ENCODE measurements around the gene KATNAL1. TPM values are rescaled to one million over a fixed set of nuclear protein-coding genes. Genes with fewer than 3 reads are reported as not detected.

Gene KATNAL1
- polyA plus RNA-seq, 3 donors = 0.49 to 1.2 (median 1.0) TPM

- H2AFZ ChIP-seq (ENCODE audit: insufficient read depth, low read depth, low read length, poor library complexity, severe bottlenecking) = no peak overlapping the region
- H3K4me2 ChIP-seq (replicated peaks; ENCODE audit: extremely low read depth, low read length, poor library complexity, severe bottlenecking) = no peak overlapping the region
- Mint-ChIP-seq H3K4me1 (peaks cover 7% of the 10 kb centered on the region), H3K4me3 (no peak overlapping the region), H3K27ac (no peak overlapping the region), H3K36me3 (no peaks in the 10 kb centered on the region), H3K9me3 (peaks cover 0 to 3% (median 1%) of the 10 kb centered on the region in 7 donors), H3K27me3 (ENCODE audit: low read depth in 3 of 3) (peaks cover 2 to 11% (median 6%) of the 10 kb centered on the region in 3 donors)
- H3K9ac ChIP-seq (ENCODE audit: insufficient read depth, low read length, poor library complexity, severe bottlenecking) = no peak overlapping the region
- 88% methylated on average over 5 of the region's 11 CpGs for WGBS (ENCODE audit: insufficient coverage)
- DNase-seq = no peak
- H3K4me3 ChIP-seq (replicated peaks in 1 of 3; ENCODE audit: low read depth in 2 of 3, low read length in 3 of 3) = no peak overlapping the region
- no peaks in the 10 kb centered on the region for H3K9me3 ChIP-seq (replicated peaks in 1 of 2; ENCODE audit: control insufficient read depth in 1 of 2, insufficient read depth in 1 of 2, low read length in 2 of 2)
- no peaks in the 10 kb centered on the region for H3K36me3 ChIP-seq (replicated peaks in 1 of 2; ENCODE audit: control insufficient read depth in 1 of 2, insufficient read depth in 2 of 2, low read length in 2 of 2)
- TF ChIP-seq CTCF (IDR thresholded peaks at IDR 0.05) = no peak
- no peaks in the 10 kb centered on the region for H4K20me1 ChIP-seq (ENCODE audit: insufficient read depth, low read length)
- H3K27me3 ChIP-seq (ENCODE audit: control insufficient read depth in 2 of 2, insufficient read depth in 2 of 2, low read length in 2 of 2) = peaks cover 3 to 6% of the 10 kb centered on the region in 2 donors
- H3K4me1 ChIP-seq (ENCODE audit: control insufficient read depth in 1 of 2, insufficient read depth in 2 of 2, low read length in 2 of 2) = no peaks in the 10 kb centered on the region
- intact Hi-C loops (cut with micrococcal nuclease) = no loop called here
- H3K79me2 ChIP-seq (ENCODE audit: insufficient read depth, low read length) = no peaks in the 10 kb centered on the region
- H3K27ac ChIP-seq (ENCODE audit: low read depth in 1 of 2, low read length in 2 of 2) = no peak overlapping the region
These were observed 141.6 kb downstream of the KATNAL1 start for GRCh38 chr13:30165796-30166195.

GRCh38 chr13:30165071-30165470, 142.3 kb downstream of the KATNAL1 start:
- Mint-ChIP-seq H3K9me3 (peaks cover 0 to 3% (median 0%) of the 10 kb centered on the region in 7 donors), H3K36me3 (no peaks in the 10 kb centered on the region), H3K27ac (no peak overlapping the region), H3K4me1 (peaks cover 7% of the 10 kb centered on the region), H3K4me3 (no peak overlapping the region), H3K27me3 (ENCODE audit: low read depth in 3 of 3) (peaks cover 0 to 11% (median 6%) of the 10 kb centered on the region in 3 donors)
- peaks cover 3 to 6% of the 10 kb centered on the region in 2 donors for H3K27me3 ChIP-seq (ENCODE audit: control insufficient read depth in 2 of 2, insufficient read depth in 2 of 2, low read length in 2 of 2)
- no peak overlapping the region for H3K9ac ChIP-seq (ENCODE audit: insufficient read depth, low read length, poor library complexity, severe bottlenecking)
- no peak for DNase-seq
- no peaks in the 10 kb centered on the region for H4K20me1 ChIP-seq (ENCODE audit: insufficient read depth, low read length)
- WGBS (ENCODE audit: insufficient coverage) = no CpG with 5 or more reads among the region's 2 CpGs
- no peak overlapping the region for H3K4me3 ChIP-seq (replicated peaks in 1 of 3; ENCODE audit: low read depth in 2 of 3, low read length in 3 of 3)
- no peaks in the 10 kb centered on the region for H3K9me3 ChIP-seq (replicated peaks in 1 of 2; ENCODE audit: control insufficient read depth in 1 of 2, insufficient read depth in 1 of 2, low read length in 2 of 2)
- H3K4me1 ChIP-seq (ENCODE audit: control insufficient read depth in 1 of 2, insufficient read depth in 2 of 2, low read length in 2 of 2) = no peaks in the 10 kb centered on the region
- H3K4me2 ChIP-seq (replicated peaks; ENCODE audit: extremely low read depth, low read length, poor library complexity, severe bottlenecking) = no peak overlapping the region
- no peaks in the 10 kb centered on the region for H3K79me2 ChIP-seq (ENCODE audit: insufficient read depth, low read length)
- TF ChIP-seq CTCF (IDR thresholded peaks at IDR 0.05) = no peak
- no peak overlapping the region for H2AFZ ChIP-seq (ENCODE audit: insufficient read depth, low read depth, low read length, poor library complexity, severe bottlenecking)
- no peaks in the 10 kb centered on the region for H3K36me3 ChIP-seq (replicated peaks in 1 of 2; ENCODE audit: control insufficient read depth in 1 of 2, insufficient read depth in 2 of 2, low read length in 2 of 2)
- H3K27ac ChIP-seq (ENCODE audit: low read depth in 1 of 2, low read length in 2 of 2) = no peak overlapping the region
- intact Hi-C loops (cut with micrococcal nuclease) = no loop called here

Measured in CD14-positive monocyte (primary cell).